GM18502 (cell line): ENCODE results near the gene OMA1.

Experiments
- ATAC-seq: cut with Tn5 transposase; IDR thresholded peaks from one replicate; pipeline ENCODE4 v1.9.1; 2021; ENCODE audit warnings: mild to moderate bottlenecking; ENCODE audit not compliant: unreplicated experiment, poor library complexity

The OMA1 gene

DNA sequence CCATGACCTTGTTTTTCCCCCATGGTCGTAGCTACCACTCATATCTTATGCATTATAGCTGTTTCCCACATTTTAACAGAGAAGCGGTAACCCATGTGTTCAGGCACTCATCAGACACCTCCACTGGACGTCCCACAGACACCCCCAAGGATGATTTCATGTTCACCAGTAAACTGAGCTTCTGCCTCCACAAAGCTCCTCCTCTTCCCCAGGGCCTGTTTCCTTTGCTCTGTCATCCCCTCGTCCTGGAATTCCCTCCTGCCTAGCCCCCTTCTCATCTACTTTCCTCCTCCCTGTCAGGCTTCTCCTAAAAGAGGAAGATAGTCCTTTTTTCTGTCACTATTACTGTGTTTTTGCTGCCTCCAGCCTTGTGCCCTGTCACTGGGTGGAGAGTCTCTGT, 111.2 kb downstream of the OMA1 start:
- ATAC-seq: no peak

GRCh38 chr1:58434607-58435006, 111.9 kb downstream of the OMA1 start:
- ATAC-seq: no peak

- no peak for ATAC-seq
These were observed 112.3 kb downstream of the OMA1 start for GRCh38 chr1:58434181-58434580.

DNA sequence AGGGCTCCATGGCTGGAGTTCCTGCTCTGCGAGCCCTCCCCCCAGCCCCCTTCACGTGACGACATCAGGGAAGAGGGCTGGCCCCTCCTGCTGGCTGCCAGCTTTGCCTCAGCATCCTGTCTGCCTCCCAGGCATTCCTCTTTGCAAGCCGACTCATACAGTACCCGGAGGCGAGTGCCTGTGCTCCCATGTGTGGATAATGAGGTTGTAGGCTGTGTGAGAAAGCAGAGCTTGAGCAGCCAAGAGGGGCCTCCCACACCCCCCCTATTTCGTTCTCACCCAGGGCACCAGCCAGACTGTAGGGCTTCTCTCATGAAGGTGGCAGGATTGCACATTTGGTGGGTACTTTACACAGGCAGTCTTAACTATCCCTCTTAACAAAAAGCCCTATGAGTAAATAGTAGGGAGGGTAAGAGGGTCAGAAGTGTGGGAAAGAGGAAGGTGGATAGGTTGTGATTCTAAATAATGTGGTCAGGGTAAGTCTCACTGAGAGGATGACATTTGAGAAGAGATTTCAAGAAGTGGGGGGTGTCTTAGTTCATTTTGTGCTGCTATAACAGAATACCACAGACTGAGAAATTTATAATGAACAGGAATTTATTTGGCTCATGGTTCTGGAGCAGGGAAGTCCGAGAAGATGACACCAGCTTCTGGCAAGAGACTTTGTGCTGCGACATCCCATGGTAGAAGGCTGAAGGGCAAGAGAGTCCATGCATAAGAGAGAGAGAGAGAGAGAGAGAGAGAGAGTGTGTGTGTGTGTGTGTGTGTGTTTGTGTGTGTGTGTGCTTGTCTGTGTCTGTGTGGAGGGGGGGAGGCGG, 113.5 kb downstream of the OMA1 start:
- no peak for ATAC-seq

DNA sequence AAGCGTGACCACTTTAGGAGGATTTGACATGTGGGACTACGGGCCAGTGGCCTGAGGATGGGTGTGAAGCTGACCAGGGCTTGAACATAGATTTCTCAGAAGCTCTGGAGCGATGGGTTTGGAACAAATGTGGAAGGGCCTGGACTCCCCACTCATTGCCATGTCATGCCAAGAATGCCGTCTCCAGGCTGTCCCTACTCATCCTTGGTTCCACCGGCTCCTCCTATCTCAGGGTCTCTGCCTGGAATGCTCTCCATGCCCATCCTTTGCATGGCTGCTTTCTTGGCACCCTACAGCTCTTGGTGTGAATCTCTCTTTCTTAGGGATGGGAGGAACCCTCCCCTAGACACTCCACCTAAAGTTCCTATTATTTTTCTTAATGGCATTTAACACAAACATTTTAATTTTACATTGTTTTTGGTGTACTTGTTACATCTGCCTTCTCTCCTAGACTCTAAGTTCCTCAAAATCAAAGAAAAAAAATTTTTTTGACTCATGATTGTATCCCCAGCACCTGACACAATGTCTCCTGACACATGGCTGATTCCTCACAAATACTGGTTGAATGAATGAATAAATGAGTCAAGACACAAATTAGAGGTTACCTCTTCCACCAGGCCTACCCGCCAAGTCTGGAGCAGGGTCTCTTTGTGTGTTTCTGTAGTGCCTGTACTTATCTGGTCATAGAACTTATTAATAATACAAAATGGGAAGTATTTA, 114.5 kb downstream of the OMA1 start:
- ATAC-seq: no peak
